Left lung (tissue), 10 donors: ENCODE results near the gene DEFB112. TPM values are rescaled to one million over a fixed set of nuclear protein-coding genes. Genes with fewer than 3 reads are reported as not detected.

Experiments
- ATAC-seq: fragments of 200-7000 bp; cut with Tn5 transposase; one replicate; pipeline ENCODE4 v1.9.1; 2020; ENCODE audit warnings: moderate library complexity
- DNase-seq, 4 donors: peaks; one replicate each; pipeline ENCODE4 v3.0.0-alpha.2; 2013 to 2020
- H3K27ac ChIP-seq, 2 donors: fragments of 200-600 bp; sonication (generic) in 1 of 2; one replicate each; pipeline versions ENCODE4 v1.5.0 to v1.8.0; 2020 to 2021
- H3K27me3 ChIP-seq, 2 donors: fragments of 200-600 bp; sonication (generic) in 1 of 2; one replicate each; pipeline versions ENCODE4 v1.5.0 to v1.8.0; 2020 to 2021
- H3K36me3 ChIP-seq, 2 donors: fragments of 200-600 bp; sonication (generic) in 1 of 2; one replicate each; pipeline versions ENCODE4 v1.5.0 to v1.8.0; 2020 to 2021
- H3K4me1 ChIP-seq, 2 donors: fragments of 200-600 bp; one replicate each; pipeline ENCODE4 v1.8.0; 2021
- H3K4me3 ChIP-seq, 2 donors: fragments of 200-600 bp; sonication (generic) in 1 of 2; one replicate each; pipeline versions ENCODE4 v1.5.0 to v1.8.0; 2020 to 2021; ENCODE audit warnings: mild to moderate bottlenecking in 1 of 2
- H3K9me3 ChIP-seq, 2 donors: fragments of 200-600 bp; sonication (generic) in 1 of 2; one replicate each; pipeline versions ENCODE4 v1.5.0 to v1.8.0; 2020 to 2021
- CTCF ChIP-seq, 2 donors: fragments of 200-600 bp; sonication (generic) in 1 of 2; IDR thresholded peaks; one replicate each; pipeline versions ENCODE4 v1.5.0 to v1.8.0; 2021; ENCODE audit warnings: antibody characterized with exemption in 2 of 2
- intact Hi-C, 2 donors: fragments of 100-400 bp; cut with DNase I; formaldehyde crosslinking; loops; one replicate each; pipeline versions ENCODE4 v1.11.2 to v1.14.2; 2022
- polyA plus RNA-seq, 6 donors: library from polyadenylated mRNA; unstranded; fragments of 120-200 nt; gene quantifications; one replicate each; pipeline ENCODE4 v1.2.1, GENCODE V29; 2013; ENCODE audit not compliant: insufficient read length in 6 of 6
- total RNA-seq, 2 donors: library from RNA; stranded (reverse); fragmentation: NEBNext Ultra II Directional; extraction: Animal tissue kit (Norgen Biotek cat#: 25700); gene quantifications; one replicate each; pipeline ENCODE4 v1.2.1, GENCODE V29; 2021
- donor health status: DM: no; HTN: yes; CAD: no.
- donor health status: DM: no; HTN: no; CAD: no.

DEFB112 gene
- total and polyA plus RNA-seq, 8 donors = not detected

- intact Hi-C loops = no loop called here
- TF ChIP-seq CTCF (IDR thresholded peaks at IDR 0.05) = no peak
- DNase-seq (peak in 1 of 4 donors; percentile 31), ATAC-seq (no peak)
- Histone ChIP-seq H3K27ac (no peak overlapping the region), H3K9me3 (no peaks in the 10 kb centered on the region), H3K36me3 (no peaks in the 10 kb centered on the region), H3K4me3 (no peak overlapping the region), H3K4me1 (no peaks in the 10 kb centered on the region), H3K27me3 (no peaks in the 10 kb centered on the region)
Measured at GRCh38 chr6:50047026-50047425, 2.7 kb downstream of the DEFB112 start.

- no peak for TF ChIP-seq CTCF (IDR thresholded peaks at IDR 0.05)
- no peaks in the 10 kb centered on the region for H3K36me3 ChIP-seq
- H3K9me3 ChIP-seq = no peaks in the 10 kb centered on the region
- H3K4me1 ChIP-seq = no peaks in the 10 kb centered on the region
- DNase-seq (no peak), ATAC-seq (peak; percentile 31)
- intact Hi-C loops = no loop called here
- H3K27ac ChIP-seq = no peak overlapping the region
- no peak overlapping the region for H3K4me3 ChIP-seq
- no peaks in the 10 kb centered on the region for H3K27me3 ChIP-seq
Measured at GRCh38 chr6:50030777-50031562, 18.8 kb downstream of the DEFB112 start.

- H3K27ac ChIP-seq = no peak overlapping the region
- DNase-seq = peak in 1 of 4 donors; percentile 24
- no peaks in the 10 kb centered on the region for H3K36me3 ChIP-seq
- intact Hi-C loops = no loop called here
- no peaks in the 10 kb centered on the region for H3K9me3 ChIP-seq
- H3K27me3 ChIP-seq = no peaks in the 10 kb centered on the region
- H3K4me3 ChIP-seq = no peak overlapping the region
- TF ChIP-seq CTCF (IDR thresholded peaks at IDR 0.05) = no peak
- no peak for ATAC-seq
- no peaks in the 10 kb centered on the region for H3K4me1 ChIP-seq
Measured at GRCh38 chr6:50030350-50030749, 19.4 kb downstream of the DEFB112 start.

- no peaks in the 10 kb centered on the region for H3K27me3 ChIP-seq
- intact Hi-C loops = no loop called here
Measured at GRCh38 chr6:50025258-50025657, 24.5 kb downstream of the DEFB112 start.

GRCh38 chr6:50021894-50022293 lies 27.8 kb downstream of the DEFB112 start, which contains the start of gene DEFB110:
TSS of gene DEFB110 (minus strand) at chr6:50021994. CDS start at chr6:50021935, 59 bp downstream.
- Histone ChIP-seq H3K4me1 (no peaks in the 10 kb centered on the region), H3K27me3 (no peaks in the 10 kb centered on the region), H3K4me3 (no peak within 1 kb of the TSS), H3K36me3 (no peaks in the 10 kb centered on the region), H3K9me3 (no peaks in the 10 kb centered on the region), H3K27ac (no peak within 1 kb of the TSS)
- intact Hi-C loops = no loop called here
- TF ChIP-seq CTCF (IDR thresholded peaks at IDR 0.05) = no peak
- DNase-seq (no peak), ATAC-seq (no peak)

More at GRCh38 chr6:50025258-50025657, 24.5 kb downstream of the DEFB112 start:
- DNase-seq = no peak
- no peaks in the 10 kb centered on the region for H3K36me3 ChIP-seq
- H3K27ac ChIP-seq = no peak overlapping the region
- TF ChIP-seq CTCF (IDR thresholded peaks at IDR 0.05) = no peak
- no peak for ATAC-seq
- no peak overlapping the region for H3K4me3 ChIP-seq
- H3K9me3 ChIP-seq = no peaks in the 10 kb centered on the region
- H3K4me1 ChIP-seq = no peaks in the 10 kb centered on the region
